ENCODE data around the gene GADD45B. TPM values are rescaled to one million over a fixed set of nuclear protein-coding genes. Genes with fewer than 3 reads are reported as not detected.
A peak's percentile ranks its signal among the peaks of the same experiment; 100 is the strongest.

The GADD45B gene
- total RNA-seq, 1 donor from 2014 or later: 291 TPM

- no peak for DNase-seq
- Mint-ChIP-seq H3K27ac (no peak overlapping the region), H3K4me3 (no peak overlapping the region), H3K4me1 (peaks cover 47% of the 10 kb centered on the region), H3K27me3 (peaks cover 3% of the 10 kb centered on the region), H3K36me3 (ENCODE audit: low read depth) (no peaks in the 10 kb centered on the region), H3K9me3 (peaks cover 9% of the 10 kb centered on the region)
- no peak for TF ChIP-seq CTCF (IDR thresholded peaks at IDR 0.05)
- CTCF ChIA-PET: interaction anchor here (1.0 kb wide), 2 partner anchors 9 to 152 kb away, joined by 3 read pairs; partner anchors contain the start of gene GADD45B
- intact Hi-C loops (cut with micrococcal nuclease): no loop called here
- POLR2A ChIA-PET: interaction anchor here (1.4 kb wide), 1 partner anchor 8 kb away, joined by 18 read pairs; the partner anchor contains the start of gene GADD45B
- no peak for ATAC-seq (ENCODE audit: low read depth)
These were observed 8.4 kb downstream of the GADD45B start for GRCh38 chr19:2484178-2484937.

GRCh38 chr19:2485428-2485827, 9.5 kb downstream of the GADD45B start:
- H3K4me3 Mint-ChIP-seq: no peak overlapping the region
- DNase-seq (no peak), ATAC-seq (ENCODE audit: low read depth) (no peak)
- intact Hi-C loops (cut with micrococcal nuclease): no loop called here
- peaks cover 9% of the 10 kb centered on the region for H3K9me3 Mint-ChIP-seq
- no peak for TF ChIP-seq CTCF (IDR thresholded peaks at IDR 0.05)
- peaks cover 49% of the 10 kb centered on the region for H3K4me1 Mint-ChIP-seq
- no peaks in the 10 kb centered on the region for H3K36me3 Mint-ChIP-seq (ENCODE audit: low read depth)
- peaks cover 9% of the 10 kb centered on the region for H3K27me3 Mint-ChIP-seq
- ChIA-PET POLR2A (interaction anchor here (1.4 to 3.2 kb wide), 2 partner anchors 9 to 10 kb away, joined by 18 to 20 read pairs; partner anchors contain the start of gene GADD45B), CTCF (no interaction called here)
- peak overlapping the region; percentile 12 for H3K27ac Mint-ChIP-seq

GRCh38 chr19:2487090-2487489, 11.2 kb downstream of the GADD45B start:
- ChIA-PET CTCF (no interaction called here), POLR2A (interaction anchor here (3.2 kb wide), 1 partner anchor 11 kb away, joined by 20 read pairs; the partner anchor contains the start of gene GADD45B)
- H3K4me3 Mint-ChIP-seq: no peak overlapping the region
- peaks cover 18% of the 10 kb centered on the region for H3K27me3 Mint-ChIP-seq
- peaks cover 64% of the 10 kb centered on the region for H3K4me1 Mint-ChIP-seq
- no peak overlapping the region for H3K27ac Mint-ChIP-seq
- no peak for TF ChIP-seq CTCF (IDR thresholded peaks at IDR 0.05)
- intact Hi-C loops (cut with micrococcal nuclease): no loop called here
- ATAC-seq (ENCODE audit: low read depth) (no peak), DNase-seq (no peak)
- peaks cover 7% of the 10 kb centered on the region for H3K9me3 Mint-ChIP-seq
- H3K36me3 Mint-ChIP-seq (ENCODE audit: low read depth): no peaks in the 10 kb centered on the region

- Mint-ChIP-seq H3K27me3 (peaks cover 22% of the 10 kb centered on the region), H3K36me3 (ENCODE audit: low read depth) (no peaks in the 10 kb centered on the region), H3K27ac (no peak overlapping the region), H3K4me3 (no peak overlapping the region), H3K9me3 (peaks cover 7% of the 10 kb centered on the region), H3K4me1 (peaks cover 69% of the 10 kb centered on the region)
- intact Hi-C loops (cut with micrococcal nuclease): no loop called here
- DNase-seq: no peak
- ChIA-PET POLR2A (interaction anchor here (0.8 to 3.2 kb wide), 2 partner anchors 10 to 11 kb away, joined by 6 to 20 read pairs; partner anchors contain the start of gene GADD45B), CTCF (interaction anchor here (0.7 kb wide), 1 partner anchor 92 kb away, joined by 3 read pairs; no protein-coding TSS in a partner anchor)
- no peak for ATAC-seq (ENCODE audit: low read depth)
- TF ChIP-seq CTCF (IDR thresholded peaks at IDR 0.05): no peak
These were observed 11.9 kb downstream of the GADD45B start for GRCh38 chr19:2487842-2488241.

GRCh38 chr19:2488405-2488941, 12.5 kb downstream of the GADD45B start:
- H3K4me1 Mint-ChIP-seq: peaks cover 69% of the 10 kb centered on the region
- H3K36me3 Mint-ChIP-seq (ENCODE audit: low read depth): no peaks in the 10 kb centered on the region
- CTCF ChIA-PET: interaction anchor here (0.7 kb wide), 1 partner anchor 91 kb away, joined by 3 read pairs; no protein-coding TSS in a partner anchor
- TF ChIP-seq CTCF (IDR thresholded peaks at IDR 0.05): no peak
- H3K27ac Mint-ChIP-seq: no peak overlapping the region
- H3K27me3 Mint-ChIP-seq: peaks cover 22% of the 10 kb centered on the region
- H3K9me3 Mint-ChIP-seq: peaks cover 3% of the 10 kb centered on the region
- H3K4me3 Mint-ChIP-seq: peak overlapping the region; percentile 32
- ATAC-seq (ENCODE audit: low read depth) (no peak), DNase-seq (no peak)
- POLR2A ChIA-PET: interaction anchor here (0.8 to 3.2 kb wide), 2 partner anchors 10 to 12 kb away, joined by 6 to 20 read pairs; partner anchors contain the start of gene GADD45B
- intact Hi-C loops (cut with micrococcal nuclease): no loop called here
